ENCODE data around the gene CARD11.

The CARD11 gene

DNA sequence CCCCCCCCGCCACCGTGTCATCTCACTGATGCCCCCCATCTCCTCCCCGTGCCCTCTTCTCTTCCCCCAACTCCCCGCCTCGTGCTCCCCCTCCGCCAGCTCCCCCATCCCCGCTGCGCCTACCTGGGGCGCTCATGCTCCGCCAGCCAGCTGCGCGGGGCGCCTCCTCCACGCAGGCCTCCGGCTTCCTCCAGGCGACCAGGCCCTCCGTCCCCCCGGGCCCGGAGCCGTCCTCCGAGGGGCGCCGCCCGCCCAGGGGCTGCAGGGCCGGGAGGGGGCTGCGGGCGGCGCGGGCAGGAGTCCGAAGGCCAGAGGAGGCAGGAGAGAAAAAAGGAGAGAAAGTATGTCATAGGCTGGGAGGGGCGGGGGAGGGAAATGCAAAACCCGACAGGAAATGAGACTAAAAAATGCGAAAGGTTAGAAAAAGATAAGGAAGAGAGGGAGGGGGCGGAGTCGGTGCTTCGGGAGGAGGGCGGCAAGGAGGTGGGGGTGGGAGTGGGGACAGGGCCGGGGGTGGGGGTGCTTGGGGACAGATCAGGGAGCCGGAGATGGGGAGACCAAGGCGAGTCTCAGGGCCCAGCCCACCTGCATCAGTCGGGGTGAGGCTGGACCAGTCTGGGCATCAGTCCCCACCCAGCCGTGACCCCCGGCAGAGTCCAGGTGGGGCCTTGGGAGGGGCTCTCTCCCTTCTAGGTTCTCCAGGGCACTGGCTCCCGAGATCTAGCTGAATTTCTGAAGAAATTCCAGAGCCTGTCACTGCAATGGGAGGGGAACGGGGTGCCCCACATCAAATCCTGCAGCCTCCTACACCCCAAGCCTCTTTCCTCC, at the start of gene CARD11:
Gene CARD11, minus strand, starts transcription at position 324 of the 828 bp plus-strand sequence. CDS start 85,361 bp downstream, outside the sequence.
- H3K27ac ChIP-seq = no peak within 1 kb of the TSS
- no peak for DNase-seq (ENCODE audit: low read depth, low spot score)

DNA sequence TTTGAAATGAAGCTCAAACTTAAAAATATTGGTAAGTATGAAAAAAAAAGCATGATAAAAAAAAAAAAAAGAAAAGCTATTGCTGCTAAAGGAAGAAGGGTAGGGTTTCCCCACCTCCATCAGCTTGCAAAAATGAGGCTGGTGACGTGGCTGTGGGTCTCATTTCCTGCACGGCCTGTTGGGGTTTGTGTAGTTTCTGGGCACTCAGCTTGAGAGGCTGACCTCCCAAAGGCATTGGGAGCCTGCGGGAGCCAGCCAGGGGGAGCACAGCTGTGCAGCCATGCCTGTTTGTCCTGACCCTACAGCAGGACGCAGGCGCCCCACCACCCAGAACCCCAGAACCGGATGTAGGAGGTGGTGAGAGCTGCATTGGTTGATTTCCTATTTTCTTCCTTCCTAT, 48.8 kb upstream of the CARD11 start:
- H3K27ac ChIP-seq = no peak overlapping the region
- DNase-seq (ENCODE audit: low read depth, low spot score) = no peak

DNA sequence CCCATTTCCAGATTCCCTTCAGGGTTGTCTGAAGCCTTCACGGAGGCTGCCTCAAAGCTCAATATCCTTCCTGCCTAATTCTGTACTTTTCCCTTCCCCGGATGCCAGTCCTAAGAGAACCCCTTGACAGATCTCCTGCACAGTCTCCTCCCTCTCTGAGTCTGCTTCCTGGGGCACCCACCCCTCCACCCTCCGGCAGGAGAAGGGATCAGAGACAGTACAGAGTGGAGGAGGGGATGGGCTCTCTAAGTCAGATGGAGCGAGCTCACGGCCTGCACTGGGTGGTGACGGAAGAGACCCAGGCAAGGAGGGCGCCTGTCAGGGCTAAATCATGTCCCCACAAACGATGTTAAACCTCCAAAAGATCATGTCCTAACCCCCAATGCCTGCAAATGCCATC, 48.0 kb upstream of the CARD11 start:
- no peak for DNase-seq (ENCODE audit: low read depth, low spot score)
- H3K27ac ChIP-seq = no peak overlapping the region

DNA sequence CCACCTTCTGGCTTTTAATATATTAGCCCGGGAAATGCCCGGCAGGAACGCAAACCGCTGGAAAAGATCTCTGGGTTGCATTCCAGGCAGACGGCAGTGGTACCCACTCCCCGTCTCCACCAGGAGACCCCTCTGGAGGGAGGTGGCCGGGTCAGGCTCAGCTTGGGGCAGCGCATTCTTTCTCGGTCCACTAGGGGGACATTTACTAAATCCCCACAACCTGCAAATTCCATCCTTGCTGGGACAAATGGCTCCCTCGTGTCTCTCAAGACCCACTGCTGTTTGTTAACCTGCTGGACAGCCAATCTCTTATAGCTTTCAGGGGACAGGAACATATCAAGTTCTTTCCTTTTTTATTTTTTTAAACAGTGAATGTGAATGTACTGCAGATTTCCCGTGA, 45.8 kb upstream of the CARD11 start:
- no peak overlapping the region for H3K27ac ChIP-seq
- no peak for DNase-seq (ENCODE audit: low read depth, low spot score)

DNA sequence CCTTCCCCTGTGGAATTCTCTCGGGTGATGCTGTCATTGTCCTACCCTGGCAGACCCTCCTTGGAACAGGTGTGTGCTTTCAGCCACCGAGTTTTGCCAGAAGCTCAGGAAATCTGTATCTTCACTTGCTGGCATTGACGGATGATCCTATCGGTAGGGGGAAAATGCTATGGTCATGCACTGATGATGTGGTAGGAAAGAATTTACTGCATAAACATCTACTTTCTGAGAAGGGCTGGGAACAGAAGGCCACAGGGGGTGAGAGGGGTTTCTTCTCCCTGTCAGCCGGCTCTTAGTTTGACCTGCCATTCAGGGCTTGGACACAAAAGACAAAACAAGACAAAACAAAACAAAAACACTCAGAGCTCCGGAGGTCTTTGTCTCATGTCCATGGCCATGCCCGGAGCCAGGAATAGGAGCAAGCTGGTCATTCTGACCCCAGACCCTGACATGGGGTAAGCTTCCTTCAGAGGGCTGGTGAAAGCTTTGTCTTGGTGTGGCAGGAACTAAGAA, 43.6 kb upstream of the CARD11 start:
- DNase-seq (ENCODE audit: low read depth, low spot score) = no peak
- H3K27ac ChIP-seq = no peak overlapping the region

DNA sequence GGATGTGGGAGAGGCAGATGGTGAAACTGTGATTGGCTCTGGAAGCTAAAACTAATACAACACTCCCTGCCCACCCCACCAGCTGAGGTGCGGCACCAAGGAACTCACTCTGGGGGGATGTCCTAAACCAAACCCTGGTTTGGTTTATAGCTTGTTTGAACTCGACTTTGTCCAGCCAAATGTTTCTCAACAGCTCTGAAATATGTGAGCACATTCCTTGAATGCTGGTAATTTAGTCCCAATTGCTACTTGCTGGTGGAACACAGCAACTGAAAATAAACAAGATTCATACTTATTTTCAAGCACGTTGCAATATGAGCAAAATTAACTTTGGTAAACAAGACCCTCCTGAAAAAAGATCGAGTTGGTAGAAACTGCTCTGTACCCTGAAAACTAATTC, 39.7 kb upstream of the CARD11 start:
- H3K27ac ChIP-seq = no peak overlapping the region
- no peak for DNase-seq (ENCODE audit: low read depth, low spot score)

DNA sequence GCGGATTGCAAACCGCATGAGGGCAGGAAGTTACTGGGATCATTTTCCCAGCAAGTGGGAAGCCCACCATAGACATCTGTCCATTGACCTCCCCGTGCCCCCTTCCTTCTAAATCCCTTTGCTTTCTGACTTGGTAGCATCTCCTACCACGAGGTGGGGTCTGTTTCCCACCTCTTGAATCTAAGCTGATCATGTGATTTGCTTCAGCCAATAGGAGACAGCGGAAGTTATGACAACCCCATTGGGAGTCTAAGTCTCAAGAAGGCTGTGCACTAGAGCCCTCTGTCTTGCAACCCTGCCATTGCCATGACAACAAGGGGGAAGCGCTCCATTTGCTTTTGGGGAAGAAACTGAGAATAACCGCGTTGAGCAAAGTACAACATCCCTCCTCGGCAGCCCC, 39.2 kb upstream of the CARD11 start:
- no peak for DNase-seq (ENCODE audit: low read depth, low spot score)
- H3K27ac ChIP-seq = no peak overlapping the region

DNA sequence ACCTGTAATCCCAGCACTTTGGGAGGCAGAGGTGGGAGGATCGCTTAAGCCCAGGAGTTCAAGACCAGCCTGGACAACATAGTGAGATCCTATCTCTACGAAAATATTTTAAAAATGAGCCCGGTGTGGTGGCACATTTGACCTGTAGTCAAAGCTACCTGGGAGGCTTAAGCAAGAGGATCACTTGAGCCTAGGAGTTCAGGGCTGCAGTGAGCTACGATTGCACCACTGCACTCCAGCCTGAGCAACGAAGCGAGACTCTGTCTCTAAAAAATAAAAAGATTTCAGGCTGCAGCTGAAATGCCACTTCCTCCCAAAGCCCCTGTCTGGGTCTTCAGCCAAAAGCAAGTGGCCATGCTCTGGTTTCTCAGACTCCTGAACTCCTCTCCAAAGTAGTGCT, 38.7 kb upstream of the CARD11 start:
- DNase-seq (ENCODE audit: low read depth, low spot score) = no peak
- H3K27ac ChIP-seq = no peak overlapping the region

DNA sequence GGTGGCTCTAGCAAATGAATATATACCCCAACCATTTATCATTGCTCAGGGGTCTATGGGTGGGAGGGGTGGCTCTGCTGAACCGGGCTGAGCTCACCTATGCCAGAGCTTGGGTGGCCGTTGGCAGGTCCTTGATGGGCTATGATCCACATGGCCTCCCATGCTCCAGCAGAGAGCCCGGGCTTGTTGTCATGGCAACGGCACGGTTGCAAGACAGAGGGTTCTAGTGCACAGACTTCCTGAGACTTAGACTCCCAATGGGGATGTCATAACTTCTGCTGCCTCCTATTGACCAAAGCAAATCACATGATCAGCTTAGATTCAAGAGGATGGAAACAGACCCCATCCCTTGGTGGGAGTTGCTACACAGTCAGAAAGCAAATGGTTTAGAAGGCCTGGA, 36.4 kb upstream of the CARD11 start:
- no peak for DNase-seq (ENCODE audit: low read depth, low spot score)
- H3K27ac ChIP-seq = no peak overlapping the region

DNA sequence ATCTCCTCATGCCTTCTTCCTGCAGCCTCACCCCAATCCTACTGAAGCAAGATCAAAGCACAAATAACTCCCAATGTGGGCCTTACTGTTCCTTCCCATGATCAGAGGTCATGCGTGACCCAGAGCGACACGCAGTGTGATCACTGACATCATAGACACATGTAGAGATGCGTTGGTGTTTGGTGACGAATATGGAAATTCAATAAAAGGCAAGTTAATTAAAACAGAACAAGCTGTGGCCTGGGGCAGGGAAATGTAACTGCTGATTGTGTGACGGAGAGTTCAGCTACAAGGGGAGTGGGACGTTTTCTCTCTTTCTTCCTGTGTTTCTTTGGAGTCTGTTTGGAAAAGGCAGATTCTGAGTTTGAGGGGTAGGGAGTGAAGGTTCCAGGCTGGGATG, 34.8 kb upstream of the CARD11 start:
- no peak for DNase-seq (ENCODE audit: low read depth, low spot score)
- no peak overlapping the region for H3K27ac ChIP-seq

DNA sequence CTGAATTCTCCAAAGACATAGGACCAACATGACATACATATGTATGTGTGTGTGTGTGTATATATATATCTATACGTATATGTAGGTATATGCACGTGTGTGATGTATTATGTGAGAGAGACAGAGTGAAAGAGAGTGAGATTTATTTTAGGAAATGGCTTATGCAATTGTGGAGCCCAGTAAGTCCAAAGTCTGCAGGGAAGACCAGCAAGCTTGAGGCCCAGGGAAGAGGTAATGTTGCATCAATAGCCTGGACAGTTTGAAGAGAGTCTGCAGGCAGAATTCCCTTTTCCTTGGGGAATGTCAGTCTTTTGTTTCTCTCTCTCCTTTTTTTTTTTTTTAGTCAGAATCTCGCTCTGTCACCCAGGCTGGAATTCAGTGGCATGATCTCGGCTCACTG, 33.0 kb upstream of the CARD11 start:
- DNase-seq (ENCODE audit: low read depth, low spot score) = no peak

DNA sequence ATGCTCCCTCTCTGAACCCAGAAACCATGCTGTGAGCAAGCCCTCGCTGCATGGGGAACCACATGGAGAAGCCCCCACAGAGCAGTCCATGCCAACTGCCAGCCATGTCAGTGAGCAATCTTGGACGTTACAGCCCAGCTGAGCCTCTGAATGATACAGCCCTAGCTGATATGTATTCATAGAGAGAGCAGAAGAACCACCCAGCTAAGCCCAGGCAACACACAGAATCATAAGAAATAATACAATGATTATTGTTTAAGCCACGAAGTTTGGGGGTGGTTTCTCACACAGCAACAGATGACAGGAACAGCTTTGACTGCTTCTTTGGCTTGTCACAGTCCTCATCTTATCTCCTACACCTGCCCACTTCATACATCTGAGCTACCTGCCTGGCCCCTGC, 32.5 kb upstream of the CARD11 start:
- no peak for DNase-seq (ENCODE audit: low read depth, low spot score)
- no peak overlapping the region for H3K27ac ChIP-seq

More for the DNA sequence above, 33.0 kb upstream of the CARD11 start:
- no peak overlapping the region for H3K27ac ChIP-seq

DNA sequence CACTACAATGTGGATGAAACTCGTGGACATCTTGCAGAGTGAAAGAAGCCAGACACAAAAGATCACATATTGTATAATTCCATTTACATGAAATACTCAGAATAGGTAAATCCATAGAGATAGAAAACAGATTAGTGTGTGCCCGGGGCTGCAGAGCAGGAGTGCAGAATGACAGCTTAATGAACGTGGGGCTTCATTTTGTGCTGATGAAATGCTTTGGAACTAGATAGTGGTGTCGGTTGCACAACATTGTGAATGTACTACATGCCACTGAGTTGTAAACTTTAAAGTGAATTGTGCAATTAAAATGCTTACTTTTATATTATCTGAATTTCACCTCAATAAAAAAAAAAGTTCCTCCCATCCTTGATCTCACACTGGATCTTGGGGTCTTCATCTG, 31.8 kb upstream of the CARD11 start:
- DNase-seq (ENCODE audit: low read depth, low spot score) = no peak
- no peak overlapping the region for H3K27ac ChIP-seq

DNA sequence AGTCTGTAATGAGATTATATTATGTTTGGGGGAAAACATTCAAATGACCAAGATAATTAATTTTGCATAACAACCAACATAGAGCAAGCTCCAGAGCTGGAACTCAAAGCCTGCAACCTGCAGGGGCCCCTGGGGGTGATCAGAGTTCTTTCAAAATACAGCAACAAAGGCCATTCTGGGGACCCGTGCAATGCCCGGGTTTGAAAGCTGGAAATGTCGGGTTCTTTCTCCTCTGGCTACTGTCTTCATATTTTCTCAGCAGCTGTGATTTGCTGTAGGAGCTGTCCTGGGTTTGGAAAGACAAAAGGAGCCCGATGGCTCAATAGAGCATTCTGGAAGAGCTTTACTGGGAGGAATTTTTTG, 30.8 kb upstream of the CARD11 start:
- H3K27ac ChIP-seq = no peak overlapping the region
- no peak for DNase-seq (ENCODE audit: low read depth, low spot score)

DNA sequence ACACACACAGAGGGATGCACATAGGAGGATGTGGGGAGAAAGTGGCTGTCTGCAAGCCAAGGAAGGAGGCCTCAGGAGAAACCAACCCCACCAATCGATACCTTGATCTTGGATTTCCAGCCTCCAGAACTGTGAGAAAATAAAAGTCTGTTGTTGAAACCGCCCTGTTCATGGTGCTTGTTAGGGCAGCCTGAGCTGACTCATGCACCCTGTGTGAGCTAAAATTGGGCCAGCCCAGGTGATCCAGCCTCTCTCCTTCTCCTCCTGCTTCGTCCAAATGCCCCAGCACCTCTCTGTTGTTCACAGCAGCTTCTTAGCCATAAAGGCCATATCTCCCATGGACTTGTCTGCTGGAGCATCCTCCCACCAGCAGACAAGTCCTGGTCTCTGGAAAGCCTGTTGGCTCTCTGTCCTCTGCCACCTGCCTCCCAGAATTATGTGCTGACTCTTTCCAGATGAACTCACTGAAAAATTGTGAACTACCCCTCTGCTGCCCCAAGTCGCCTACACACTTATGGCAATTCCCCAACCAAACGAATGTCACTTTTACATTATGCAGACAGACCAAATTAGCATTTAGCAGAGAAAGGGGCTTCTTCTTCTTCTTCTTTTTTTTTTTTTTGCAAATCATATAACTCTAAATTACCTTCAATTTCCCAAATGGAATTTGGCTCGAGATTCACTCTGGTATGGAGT, 30.2 kb upstream of the CARD11 start:
- H3K27ac ChIP-seq = no peak overlapping the region
- DNase-seq (ENCODE audit: low read depth, low spot score) = no peak

DNA sequence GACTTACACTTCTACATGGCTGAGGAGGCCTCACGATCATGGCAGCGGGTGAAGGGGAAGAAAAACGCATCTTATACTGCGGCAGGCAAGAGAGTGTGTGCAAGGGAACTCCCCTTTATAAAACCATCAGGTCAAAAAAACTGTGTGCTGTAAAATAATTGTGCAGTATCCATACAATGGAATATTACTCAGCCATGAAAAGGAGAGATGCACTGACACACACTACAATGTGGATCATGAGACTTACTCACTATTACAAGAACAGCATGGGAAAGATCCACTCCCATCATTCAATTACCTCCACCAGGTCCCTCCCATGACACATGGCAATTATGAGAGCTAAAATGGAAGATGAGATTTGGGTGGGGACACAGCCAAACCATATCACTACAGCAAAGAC, 27.2 kb upstream of the CARD11 start:
- no peak overlapping the region for H3K27ac ChIP-seq
- no peak for DNase-seq (ENCODE audit: low read depth, low spot score)

DNA sequence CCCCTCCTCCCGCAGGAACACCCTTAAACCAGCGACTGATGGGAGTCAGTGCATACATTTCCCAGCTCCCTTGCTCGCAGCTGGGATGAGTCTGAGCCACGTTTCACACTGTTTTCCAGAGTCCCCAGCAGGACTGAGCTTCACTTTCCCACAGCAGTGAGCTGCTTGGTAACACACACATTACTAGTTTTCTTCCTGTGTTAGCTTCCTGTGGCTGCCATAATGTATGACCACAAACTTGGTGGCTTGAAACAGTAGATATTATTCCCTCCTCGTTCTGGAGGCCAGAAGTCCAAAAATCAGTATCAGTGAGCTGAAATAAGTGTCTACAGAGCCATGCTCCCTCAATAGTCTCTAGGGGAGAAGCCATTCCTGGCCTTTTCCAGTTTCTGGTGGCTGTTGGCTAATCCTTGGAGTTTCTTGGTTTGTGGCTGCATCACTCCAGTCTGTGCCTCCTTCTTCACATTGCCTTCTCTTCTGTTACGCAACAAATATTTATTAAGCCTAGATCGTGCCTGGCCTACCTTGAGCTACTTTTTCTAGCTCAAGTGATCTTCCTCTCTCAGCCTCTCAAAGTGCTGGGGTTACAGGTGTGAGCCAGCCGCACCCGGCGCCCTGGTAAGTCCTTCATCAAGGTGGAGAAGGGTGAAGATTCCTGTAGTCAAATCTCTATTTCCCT, 26.2 kb upstream of the CARD11 start:
- no peak overlapping the region for H3K27ac ChIP-seq
- DNase-seq (ENCODE audit: low read depth, low spot score) = no peak

DNA sequence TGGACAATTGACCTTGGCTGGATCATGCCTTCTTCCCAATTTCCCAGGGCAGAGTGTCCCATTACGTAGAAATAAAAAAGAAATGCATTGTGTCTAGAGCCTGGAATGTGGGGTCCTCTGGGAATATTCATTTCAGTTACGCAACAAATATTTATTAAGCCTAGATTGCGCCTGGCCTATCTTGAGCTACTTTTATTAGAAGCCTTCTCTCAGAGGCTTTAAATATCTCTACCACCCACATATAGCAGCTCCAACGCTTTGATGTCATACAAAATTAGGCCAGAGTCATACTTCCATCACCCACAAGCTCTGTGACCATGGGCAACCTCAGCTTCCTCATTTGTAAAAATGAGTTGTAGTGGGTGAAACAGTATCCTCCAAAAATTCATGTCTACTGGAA, 24.9 kb upstream of the CARD11 start:
- H3K27ac ChIP-seq = no peak overlapping the region
- DNase-seq (ENCODE audit: low read depth, low spot score) = no peak

DNA sequence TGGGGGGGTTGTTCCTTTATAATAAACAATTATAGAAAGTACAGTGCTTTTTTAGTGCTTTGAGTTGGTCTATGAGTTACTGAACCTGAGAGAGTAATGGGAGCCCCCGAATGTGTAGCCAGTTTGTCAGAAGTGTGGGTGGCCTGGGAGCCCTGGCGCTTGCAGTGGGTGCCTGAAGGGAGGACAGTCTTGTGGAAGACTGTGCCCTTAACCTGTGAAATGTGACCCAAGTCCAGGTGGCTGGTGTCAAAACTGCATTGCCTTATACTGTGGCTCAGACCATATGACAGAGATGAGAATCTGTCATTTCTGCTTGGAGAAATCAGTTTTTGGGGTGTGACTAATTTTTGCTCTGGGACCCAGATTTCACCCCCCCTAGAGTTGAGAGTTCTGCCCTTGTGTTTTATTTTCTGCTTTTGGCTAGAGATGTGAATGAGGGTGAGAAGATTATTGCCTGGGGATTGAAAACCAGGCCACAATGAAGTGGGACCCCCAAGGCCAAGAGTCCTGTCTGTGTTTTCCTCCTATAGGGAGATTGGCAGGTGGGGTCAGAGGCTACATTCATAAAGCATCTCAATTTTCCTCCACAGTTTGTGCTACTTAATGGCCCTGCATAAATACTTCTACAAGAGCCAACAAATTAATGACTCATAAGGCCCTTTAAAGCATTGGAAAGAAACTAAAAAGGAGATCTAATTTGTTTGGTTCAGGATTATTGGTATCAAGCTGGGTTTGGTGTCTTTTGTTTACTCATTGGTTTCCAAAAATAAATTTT, 24.1 kb upstream of the CARD11 start:
- no peak overlapping the region for H3K27ac ChIP-seq
- no peak for DNase-seq (ENCODE audit: low read depth, low spot score)

DNA sequence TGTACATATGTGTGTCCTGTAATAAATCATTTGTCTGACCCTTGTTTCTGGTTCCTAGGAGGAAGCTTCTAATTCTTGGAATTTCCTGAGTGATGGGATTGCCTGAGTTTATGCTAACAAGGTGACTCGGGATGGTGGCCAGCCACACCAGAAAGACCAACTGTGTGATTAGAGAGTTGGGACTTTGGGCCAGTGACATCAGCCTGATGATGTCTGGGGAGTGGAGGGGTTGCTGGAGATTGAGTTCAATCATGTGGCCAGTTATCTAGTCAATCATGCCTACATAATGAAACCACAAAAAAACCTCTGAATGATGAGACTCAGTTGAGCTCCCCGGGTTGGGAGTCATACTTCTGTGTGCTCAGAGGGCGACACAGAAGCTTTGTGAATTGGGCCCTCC, 23.5 kb upstream of the CARD11 start:
- H3K27ac ChIP-seq = no peak overlapping the region
- DNase-seq (ENCODE audit: low read depth, low spot score) = no peak

Data from epithelial cell of prostate (primary cell).